Activated T-cell treated with anti-CD3 and anti-CD28 coated beads for 1 hour (primary cell): ENCODE measurements around the gene CCAR1.
"Not testable (repeated sequence)": the region's sequence is repeated elsewhere in the genome, so short reads cannot be mapped to it uniquely, and the experiment has no call there.

Experiments used
- DNase-seq: peaks from one replicate; pipeline ENCODE4 v3.0.0-alpha.2; 2020; ENCODE audit warnings: low read depth

CCAR1 gene

DNA sequence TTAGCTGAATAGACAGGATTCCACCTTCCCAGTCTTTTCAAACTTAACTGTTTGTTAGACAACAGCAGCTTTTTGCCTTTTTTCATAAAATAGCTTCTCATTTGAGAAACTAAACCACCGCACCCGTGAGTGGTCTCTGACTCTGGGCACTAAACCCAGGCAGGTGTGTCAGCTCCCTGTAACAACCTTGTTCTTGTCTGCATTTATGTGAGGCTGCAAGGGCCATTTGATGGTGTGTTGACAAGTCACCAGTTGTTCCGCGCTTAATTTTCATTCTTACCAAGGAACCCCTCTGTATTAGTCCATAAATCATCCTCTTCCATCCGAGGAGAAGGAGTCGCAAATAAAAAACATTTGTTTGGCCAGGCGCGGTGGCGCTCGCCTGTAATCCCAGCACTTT is 107.8 kb downstream of the CCAR1 start:
- no peak for DNase-seq

DNA sequence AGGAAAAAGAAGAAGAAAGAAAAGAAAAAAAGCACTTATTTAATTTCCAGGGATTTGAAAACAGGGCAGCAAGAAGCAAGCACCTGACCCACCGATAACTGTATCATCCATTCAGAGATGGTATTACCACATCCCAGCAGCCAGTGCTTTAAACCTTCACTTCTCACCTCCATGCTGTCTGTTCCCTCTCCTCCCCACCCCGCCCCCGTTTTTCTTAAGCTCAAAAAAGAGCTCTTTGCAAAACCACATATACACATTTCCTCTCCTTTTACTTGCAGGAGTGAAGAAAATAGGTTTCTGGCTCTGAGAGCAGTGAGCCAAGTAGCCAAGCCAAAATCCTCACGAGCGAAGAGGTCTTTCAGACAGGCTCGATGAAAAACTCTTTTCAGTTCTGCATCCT is 108.5 kb downstream of the CCAR1 start:
- no peak for DNase-seq

DNA sequence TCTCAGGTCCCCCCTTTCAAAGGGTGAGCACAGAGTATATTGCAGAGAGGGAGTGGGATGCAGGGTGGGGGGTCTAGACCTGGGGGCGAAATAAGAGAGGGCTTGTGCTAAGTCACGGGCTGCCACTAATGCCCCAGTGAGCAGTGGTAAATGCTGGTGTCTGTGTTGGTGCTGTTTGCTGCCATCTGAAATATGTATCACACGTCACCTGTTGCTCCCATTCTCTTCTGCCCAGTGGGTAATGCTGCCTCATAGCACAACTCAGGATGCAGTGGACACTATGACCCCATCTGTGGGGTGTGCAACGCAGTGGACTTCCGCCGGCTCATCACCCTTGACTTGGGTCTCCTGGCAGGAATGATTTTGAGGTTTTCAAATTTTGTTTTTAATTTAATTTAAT is 108.9 kb downstream of the CCAR1 start:
- no peak for DNase-seq

DNA sequence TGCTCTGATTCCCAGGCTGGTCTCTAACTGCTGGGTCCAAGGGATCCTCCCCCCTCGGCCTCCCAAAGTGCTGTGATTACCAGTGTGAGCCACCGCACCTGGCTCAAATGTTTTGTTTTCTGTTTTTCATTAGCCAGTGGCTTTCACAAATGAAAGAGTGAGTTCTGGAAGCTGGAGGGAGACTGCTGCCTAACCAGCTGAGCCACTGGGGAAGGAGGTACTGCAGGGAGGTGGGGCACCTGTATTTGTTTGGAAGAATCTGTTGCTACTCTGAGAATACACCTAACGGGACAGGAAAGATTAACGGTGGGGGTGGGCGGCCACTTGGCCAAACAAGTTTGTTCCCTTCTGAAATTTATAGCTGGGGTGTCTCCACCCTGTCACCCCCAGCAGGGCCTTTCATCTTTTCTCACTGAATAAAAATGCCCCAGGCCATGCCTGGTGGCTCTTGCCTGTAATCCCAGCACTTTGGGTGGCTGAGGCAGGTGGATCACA is 111.0 kb downstream of the CCAR1 start:
- no peak for DNase-seq

DNA sequence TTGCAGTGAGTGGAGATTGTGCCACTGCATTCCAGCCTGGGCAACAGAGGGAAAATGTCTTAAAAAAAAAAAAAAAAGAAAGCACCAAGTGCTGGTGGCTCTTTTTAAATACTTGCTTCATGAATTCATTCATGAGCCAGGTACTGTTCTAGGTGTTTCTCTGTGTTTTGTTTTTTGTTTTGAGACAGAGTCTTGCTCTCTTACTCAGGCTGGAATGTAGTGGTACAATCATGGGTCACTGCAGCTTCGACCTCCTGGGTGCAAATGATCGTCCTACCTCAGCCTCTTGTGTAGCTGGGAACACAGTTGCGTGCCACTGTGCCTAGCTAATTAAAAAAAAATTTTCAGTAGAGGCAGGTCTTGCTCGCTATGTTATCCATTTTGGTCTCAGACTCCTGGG is 111.6 kb downstream of the CCAR1 start:
- no peak for DNase-seq

DNA sequence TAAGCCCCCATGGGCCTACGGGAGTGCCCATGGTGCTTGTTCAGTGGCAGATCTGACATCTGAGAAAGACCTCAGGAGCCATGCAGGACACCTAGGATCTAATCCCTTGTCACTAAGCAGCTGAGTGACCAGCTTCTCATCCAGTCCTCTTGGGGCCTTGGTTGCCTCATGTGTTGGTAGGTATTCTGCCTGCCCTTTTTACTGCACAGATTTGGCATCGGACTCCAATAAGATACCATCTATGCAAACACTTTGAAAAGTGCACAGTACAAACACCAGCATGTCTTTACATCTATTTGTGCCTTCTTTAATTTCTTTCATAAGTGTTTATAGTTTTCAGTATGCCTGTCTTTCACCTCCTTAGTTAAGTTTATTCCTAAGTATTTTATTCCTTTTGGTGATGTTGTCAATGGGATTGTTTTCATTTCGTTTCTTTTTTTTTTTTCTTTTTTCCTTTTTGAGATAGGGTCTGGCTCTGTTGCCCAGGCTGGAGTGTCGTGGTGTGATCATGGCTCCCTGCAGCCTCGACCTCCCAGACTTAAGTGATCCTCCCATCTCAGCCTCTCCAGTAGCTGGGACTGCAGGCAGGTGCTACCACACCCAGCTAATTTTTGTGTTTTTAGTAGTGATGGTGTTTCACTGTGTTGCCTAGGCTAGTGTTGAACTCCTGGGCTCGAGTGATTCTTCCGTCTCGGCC is 116.7 kb downstream of the CCAR1 start:
- DNase-seq = no peak

DNA sequence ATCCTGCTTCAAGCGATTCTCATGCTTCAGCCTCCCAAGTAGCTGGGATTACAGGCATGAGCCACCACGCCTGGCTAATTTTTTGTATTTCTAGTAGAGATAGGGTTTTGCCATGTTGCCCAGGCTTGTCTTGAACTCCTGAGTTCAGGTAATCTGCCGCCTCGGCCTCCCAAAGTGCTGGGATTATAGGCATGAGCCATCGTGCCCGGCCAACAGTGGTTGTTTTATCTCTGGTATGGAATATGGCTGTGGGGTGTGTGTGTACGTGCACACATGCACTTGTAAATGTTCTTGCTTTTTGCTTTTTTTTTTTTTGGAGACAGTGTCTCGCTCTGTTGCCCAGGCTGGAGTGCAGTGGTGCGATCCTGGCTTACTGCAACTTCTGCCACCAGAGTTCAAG is 119.6 kb downstream of the CCAR1 start:
- DNase-seq = not testable (repeated sequence)
